ENCODE results near the gene KCTD10.

Gene KCTD10

DNA sequence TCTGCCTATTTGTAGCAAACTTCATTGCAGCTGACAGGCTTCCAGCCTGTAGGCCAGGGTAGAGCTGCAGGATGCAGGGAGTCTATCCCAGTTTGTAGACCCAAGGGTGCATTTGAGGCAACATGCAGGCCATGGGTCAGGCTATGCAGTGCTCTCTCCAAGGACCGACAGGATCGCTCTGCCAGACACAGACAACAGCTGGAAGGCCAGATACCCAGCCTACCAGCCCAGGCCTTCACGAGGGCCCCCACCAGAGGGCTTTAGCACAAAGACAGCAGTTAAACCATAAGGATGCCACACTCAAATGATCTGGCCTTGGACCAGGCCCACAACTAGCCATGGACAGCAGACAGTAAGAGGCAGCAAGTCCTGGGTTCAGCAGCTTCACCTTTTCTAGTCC is 10.3 kb downstream of the KCTD10 start:
- peaks cover 84% of the 10 kb centered on the region for H3K4me1 ChIP-seq (ENCODE audit: insufficient read depth, low read length)
- H3K36me3 ChIP-seq (ENCODE audit: insufficient read depth, low read length) = peaks cover 15% of the 10 kb centered on the region
- peak overlapping the region in 1 of 2 donors; percentile 1 for H3K4me3 ChIP-seq (ENCODE audit: low read depth in 1 of 2, low read length in 2 of 2)
- no peaks in the 10 kb centered on the region for H3K27me3 ChIP-seq (ENCODE audit: control insufficient read depth in 1 of 2, insufficient read depth in 2 of 2, low read length in 2 of 2)
- no peaks in the 10 kb centered on the region for H3K9me3 ChIP-seq (ENCODE audit: low read length)
- peak overlapping the region; percentile 29 for H3K27ac ChIP-seq (ENCODE audit: low read depth, low read length)
- peak overlapping the region; percentile 12 for H3K9ac ChIP-seq (ENCODE audit: low read length)

GRCh38 chr12:109466305-109466704 is 10.8 kb downstream of the KCTD10 start:
- H3K36me3 ChIP-seq (ENCODE audit: insufficient read depth, low read length) = peaks cover 15% of the 10 kb centered on the region
- H3K4me3 ChIP-seq (ENCODE audit: low read depth in 1 of 2, low read length in 2 of 2) = peak overlapping the region in 1 of 2 donors; percentile 1
- H3K9ac ChIP-seq (ENCODE audit: low read length) = no peak overlapping the region
- H3K27me3 ChIP-seq (ENCODE audit: control insufficient read depth in 1 of 2, insufficient read depth in 2 of 2, low read length in 2 of 2) = no peaks in the 10 kb centered on the region
- H3K4me1 ChIP-seq (ENCODE audit: insufficient read depth, low read length) = peaks cover 89% of the 10 kb centered on the region
- H3K9me3 ChIP-seq (ENCODE audit: low read length) = no peaks in the 10 kb centered on the region
- peak overlapping the region; percentile 29 for H3K27ac ChIP-seq (ENCODE audit: low read depth, low read length)

DNA sequence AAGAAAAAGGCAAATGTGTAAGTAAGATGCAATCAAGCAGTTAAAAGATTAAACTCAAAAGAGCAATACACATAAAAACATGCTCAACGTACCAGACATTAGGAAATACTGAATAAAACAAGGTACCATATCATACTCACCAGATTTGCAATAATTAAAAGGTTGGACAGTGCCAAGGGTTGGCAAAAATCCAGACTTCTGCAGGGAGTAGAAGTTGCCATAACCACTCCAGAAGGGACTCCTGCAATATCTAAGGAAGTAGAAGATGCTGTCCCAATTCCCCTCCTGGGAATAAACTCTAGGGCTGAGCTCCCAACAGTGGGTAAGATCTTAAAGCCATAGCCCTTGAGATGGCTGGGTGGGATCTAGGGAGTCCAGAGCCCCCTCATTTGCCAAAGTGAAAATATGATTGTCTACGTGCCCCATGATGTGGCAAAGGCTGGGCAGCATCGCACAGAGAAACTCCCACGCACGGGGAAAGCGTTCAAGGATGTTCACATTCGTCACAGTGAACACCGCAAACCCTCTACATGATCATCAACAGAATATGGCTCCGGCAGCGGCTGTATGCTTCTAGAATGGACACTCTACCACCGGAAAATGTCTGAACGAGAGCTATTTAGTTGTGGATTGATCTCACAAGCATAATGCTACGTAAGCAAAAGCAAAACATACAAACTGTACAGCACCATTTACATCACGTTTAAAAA is 12.3 kb downstream of the KCTD10 start:
- peaks cover 97% of the 10 kb centered on the region for H3K4me1 ChIP-seq (ENCODE audit: insufficient read depth, low read length)
- H3K4me3 ChIP-seq (ENCODE audit: low read depth in 1 of 2, low read length in 2 of 2) = no peak overlapping the region
- H3K9me3 ChIP-seq (ENCODE audit: low read length) = no peaks in the 10 kb centered on the region
- H3K36me3 ChIP-seq (ENCODE audit: insufficient read depth, low read length) = peaks cover 20% of the 10 kb centered on the region
- no peaks in the 10 kb centered on the region for H3K27me3 ChIP-seq (ENCODE audit: control insufficient read depth in 1 of 2, insufficient read depth in 2 of 2, low read length in 2 of 2)
- H3K27ac ChIP-seq (ENCODE audit: low read depth, low read length) = peak overlapping the region; percentile 99
- H3K9ac ChIP-seq (ENCODE audit: low read length) = no peak overlapping the region

- Histone ChIP-seq H3K27ac (ENCODE audit: low read depth, low read length) (peak overlapping the region; percentile 99), H3K27me3 (ENCODE audit: control insufficient read depth in 1 of 2, insufficient read depth in 2 of 2, low read length in 2 of 2) (no peaks in the 10 kb centered on the region), H3K4me3 (ENCODE audit: low read depth in 1 of 2, low read length in 2 of 2) (peak overlapping the region in 1 of 2 donors; percentile 42), H3K4me1 (ENCODE audit: insufficient read depth, low read length) (peaks cover 97% of the 10 kb centered on the region), H3K9me3 (ENCODE audit: low read length) (no peaks in the 10 kb centered on the region), H3K36me3 (ENCODE audit: insufficient read depth, low read length) (peaks cover 15% of the 10 kb centered on the region), H3K9ac (ENCODE audit: low read length) (peak overlapping the region; percentile 46)
Observed at GRCh38 chr12:109463756-109464155, 13.3 kb downstream of the KCTD10 start.

GRCh38 chr12:109462868-109463692 is 14.0 kb downstream of the KCTD10 start:
- Histone ChIP-seq H3K9me3 (ENCODE audit: low read length) (no peaks in the 10 kb centered on the region), H3K4me3 (ENCODE audit: low read depth in 1 of 2, low read length in 2 of 2) (peak overlapping the region; percentile 15 to 42)

GRCh38 chr12:109461846-109462756 is 15.0 kb downstream of the KCTD10 start:
- Histone ChIP-seq H3K9ac (ENCODE audit: low read length) (peak overlapping the region; percentile 22), H3K36me3 (ENCODE audit: insufficient read depth, low read length) (peaks cover 20% of the 10 kb centered on the region), H3K9me3 (ENCODE audit: low read length) (no peaks in the 10 kb centered on the region), H3K4me3 (ENCODE audit: low read depth in 1 of 2, low read length in 2 of 2) (peak overlapping the region in 1 of 2 donors; percentile 42), H3K27me3 (ENCODE audit: control insufficient read depth in 1 of 2, insufficient read depth in 2 of 2, low read length in 2 of 2) (no peaks in the 10 kb centered on the region), H3K4me1 (ENCODE audit: insufficient read depth, low read length) (peaks cover 100% of the 10 kb centered on the region), H3K27ac (ENCODE audit: low read depth, low read length) (peak overlapping the region; percentile 99)

More at GRCh38 chr12:109462868-109463692, 14.0 kb downstream of the KCTD10 start:
- peaks cover 100% of the 10 kb centered on the region for H3K4me1 ChIP-seq (ENCODE audit: insufficient read depth, low read length)
- H3K27me3 ChIP-seq (ENCODE audit: control insufficient read depth in 1 of 2, insufficient read depth in 2 of 2, low read length in 2 of 2) = no peaks in the 10 kb centered on the region
- peaks cover 11% of the 10 kb centered on the region for H3K36me3 ChIP-seq (ENCODE audit: insufficient read depth, low read length)
- peak overlapping the region; percentile 99 for H3K27ac ChIP-seq (ENCODE audit: low read depth, low read length)
- H3K9ac ChIP-seq (ENCODE audit: low read length) = peak overlapping the region; percentile 46

DNA sequence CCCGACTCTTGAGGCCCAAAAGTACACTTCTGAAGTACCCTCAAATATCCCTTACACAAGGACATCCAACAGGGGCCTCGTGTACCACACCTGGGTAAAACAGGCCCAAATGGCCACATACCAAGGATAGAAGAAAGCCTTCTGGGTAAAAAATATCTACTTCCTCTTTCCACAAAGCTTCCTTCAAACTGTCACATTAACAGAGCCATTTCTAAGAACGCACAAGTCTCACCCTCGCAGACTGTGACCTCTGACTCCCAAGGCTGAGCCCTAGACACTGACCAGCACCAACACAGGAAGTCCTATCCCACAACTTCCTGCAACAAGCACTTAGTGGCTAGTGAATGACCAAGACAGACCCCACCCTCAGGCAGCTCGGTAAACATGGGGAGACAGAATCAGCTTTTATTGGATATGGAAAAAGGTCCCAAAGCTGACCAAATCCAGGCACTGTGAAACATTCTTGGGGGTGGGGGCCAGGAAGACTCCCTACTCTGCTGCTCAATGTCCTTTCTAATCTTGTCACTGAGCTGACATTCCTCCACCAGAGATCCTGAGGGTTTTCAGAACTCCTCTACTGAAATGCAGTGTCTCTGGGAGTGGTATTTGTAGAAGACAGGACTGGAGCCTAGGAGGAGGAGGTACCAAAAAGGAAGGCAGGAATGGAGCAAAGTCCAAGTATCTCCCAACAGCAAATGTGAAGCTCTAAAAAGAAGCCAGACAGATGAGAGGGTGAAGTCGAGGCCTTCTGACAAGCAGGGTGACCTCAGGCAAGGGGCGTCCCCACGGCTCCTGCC is 15.9 kb downstream of the KCTD10 start:
- Histone ChIP-seq H3K9ac (ENCODE audit: low read length) (peak overlapping the region; percentile 22), H3K27ac (ENCODE audit: low read depth, low read length) (peak overlapping the region; percentile 99), H3K9me3 (ENCODE audit: low read length) (no peaks in the 10 kb centered on the region), H3K36me3 (ENCODE audit: insufficient read depth, low read length) (peaks cover 28% of the 10 kb centered on the region), H3K27me3 (ENCODE audit: control insufficient read depth in 1 of 2, insufficient read depth in 2 of 2, low read length in 2 of 2) (no peaks in the 10 kb centered on the region), H3K4me1 (ENCODE audit: insufficient read depth, low read length) (peaks cover 100% of the 10 kb centered on the region), H3K4me3 (ENCODE audit: low read depth in 1 of 2, low read length in 2 of 2) (peak overlapping the region in 1 of 2 donors; percentile 33)

GRCh38 chr12:109460538-109460937 is 16.6 kb downstream of the KCTD10 start:
- Histone ChIP-seq H3K4me1 (ENCODE audit: insufficient read depth, low read length) (peaks cover 97% of the 10 kb centered on the region), H3K9ac (ENCODE audit: low read length) (no peak overlapping the region), H3K4me3 (ENCODE audit: low read depth in 1 of 2, low read length in 2 of 2) (no peak overlapping the region), H3K27ac (ENCODE audit: low read depth, low read length) (peak overlapping the region; percentile 99), H3K27me3 (ENCODE audit: control insufficient read depth in 1 of 2, insufficient read depth in 2 of 2, low read length in 2 of 2) (no peaks in the 10 kb centered on the region), H3K9me3 (ENCODE audit: low read length) (no peaks in the 10 kb centered on the region), H3K36me3 (ENCODE audit: insufficient read depth, low read length) (peaks cover 35% of the 10 kb centered on the region)

- peaks cover 48% of the 10 kb centered on the region for H3K36me3 ChIP-seq (ENCODE audit: insufficient read depth, low read length)
- H3K27me3 ChIP-seq (ENCODE audit: control insufficient read depth in 1 of 2, insufficient read depth in 2 of 2, low read length in 2 of 2) = no peaks in the 10 kb centered on the region
- H3K9ac ChIP-seq (ENCODE audit: low read length) = peak overlapping the region; percentile 42
- no peaks in the 10 kb centered on the region for H3K9me3 ChIP-seq (ENCODE audit: low read length)
- peaks cover 86% of the 10 kb centered on the region for H3K4me1 ChIP-seq (ENCODE audit: insufficient read depth, low read length)
- H3K27ac ChIP-seq (ENCODE audit: low read depth, low read length) = peak overlapping the region; percentile 99
- no peak overlapping the region for H3K4me3 ChIP-seq (ENCODE audit: low read depth in 1 of 2, low read length in 2 of 2)
Observed at GRCh38 chr12:109459247-109459646, 17.9 kb downstream of the KCTD10 start.

DNA sequence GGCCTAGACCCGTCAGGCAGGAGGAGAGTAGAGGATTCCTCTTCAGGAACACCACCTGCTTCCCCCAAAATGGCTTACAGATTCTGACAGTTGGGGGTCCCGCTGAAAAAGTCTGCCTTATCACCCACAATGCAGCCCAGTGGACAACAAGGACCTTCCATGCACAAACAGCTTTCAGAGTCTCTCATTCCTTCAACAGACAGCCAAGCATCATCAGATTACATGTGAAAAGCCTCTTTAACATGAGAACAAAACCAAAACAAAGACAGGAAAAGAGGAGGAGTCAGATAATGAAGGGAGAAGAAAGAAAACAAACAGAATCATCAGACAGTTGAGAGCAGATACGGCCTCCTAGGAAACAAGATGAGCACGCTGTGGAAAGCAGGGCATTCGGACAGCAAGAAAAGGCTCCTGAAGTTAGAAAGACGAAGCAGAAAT is 18.3 kb downstream of the KCTD10 start:
- peak overlapping the region; percentile 42 for H3K9ac ChIP-seq (ENCODE audit: low read length)
- no peaks in the 10 kb centered on the region for H3K27me3 ChIP-seq (ENCODE audit: control insufficient read depth in 1 of 2, insufficient read depth in 2 of 2, low read length in 2 of 2)
- H3K9me3 ChIP-seq (ENCODE audit: low read length) = no peaks in the 10 kb centered on the region
- peaks cover 81% of the 10 kb centered on the region for H3K4me1 ChIP-seq (ENCODE audit: insufficient read depth, low read length)
- peaks cover 53% of the 10 kb centered on the region for H3K36me3 ChIP-seq (ENCODE audit: insufficient read depth, low read length)
- H3K27ac ChIP-seq (ENCODE audit: low read depth, low read length) = peak overlapping the region; percentile 99
- H3K4me3 ChIP-seq (ENCODE audit: low read depth in 1 of 2, low read length in 2 of 2) = no peak overlapping the region

All from muscle layer of colon (tissue), 2 donors.